Right lobe of liver (tissue), 6 donors: ENCODE measurements around the gene FADS2. TPM values are rescaled to one million over a fixed set of nuclear protein-coding genes. Genes with fewer than 3 reads are reported as not detected.

Experiments
- ATAC-seq, 4 donors: fragments of 200-7000 bp; cut with Tn5 transposase; one replicate each; pipeline ENCODE4 v1.9.1; 2020; ENCODE audit warnings: mild to moderate bottlenecking in 4 of 4, moderate library complexity in 4 of 4
- DNase-seq, 3 donors: peaks; one replicate each; pipeline ENCODE4 v3.0.0-alpha.2; 2020
- H3K27ac ChIP-seq, 3 donors: fragments of 200-600 bp; one replicate each; pipeline ENCODE4 v1.8.0; 2022
- H3K27me3 ChIP-seq, 2 donors: fragments of 200-600 bp; one replicate each; pipeline ENCODE4 v1.8.0; 2022
- H3K36me3 ChIP-seq, 4 donors: fragments of 200-600 bp; sonication (generic) in 1 of 4; one replicate each; pipeline versions ENCODE4 v1.5.1 to v1.8.0; 2017 to 2022; ENCODE audit warnings: control low read depth in 1 of 4
- H3K4me1 ChIP-seq, 4 donors: fragments of 200-600 bp; sonication (generic) in 1 of 4; one replicate each; pipeline versions ENCODE4 v1.5.1 to v1.8.0; 2017 to 2022; ENCODE audit warnings: control low read depth in 1 of 4
- H3K4me3 ChIP-seq, 3 donors: fragments of 200-600 bp; one replicate each; pipeline ENCODE4 v1.8.0; 2022
- H3K9me3 ChIP-seq, 4 donors: fragments of 200-600 bp; sonication (generic) in 1 of 4; one replicate each; pipeline versions ENCODE4 v1.5.1 to v1.8.0; 2017 to 2022; ENCODE audit warnings: control low read depth in 1 of 4
- POLR2A ChIP-seq: fragments of 450-650 bp; IDR thresholded peaks from one replicate; pipeline ENCODE4 v1.6.1; 2017; ENCODE audit warnings: antibody characterized with exemption, mild to moderate bottlenecking
- WGBS: methylation state at CpG from one replicate; pipeline ENCODE4 v1.1.6; 2018; ENCODE audit warnings: low coverage, low lambda C conversion rate; ENCODE audit not compliant: insufficient coverage; ENCODE audit errors: missing lambda C conversion rate; 5-methylcytosine and 5-hydroxymethylcytosine counted together
- intact Hi-C, 2 donors: fragments of 100-400 bp; cut with DNase I; formaldehyde crosslinking; loops; one replicate each; pipeline versions ENCODE4 v1.11.2 to v1.14.1; 2022
- total RNA-seq, 6 experiments: library from RNA; depleted of rRNA in 2 of 6; stranded (reverse); fragments of >200 nt in 2 of 6; fragmentation: NEBNext Ultra II Directional in 3 of 6; extraction: Animal tissue kit (Norgen Biotek cat#: 25700) in 3 of 6; gene quantifications; one replicate each; pipeline versions ENCODE4 v1.1.0 to v1.2.4, GENCODE V29; 2016 to 2023
- TF ChIP-seq, protein P1 (sequence below), 4 donors: fragments of 200-600 bp in 3 of 4; fragments of 450-650 bp in 1 of 4; IDR thresholded peaks; one replicate each; pipeline versions ENCODE4 v1.5.1 to v1.8.0; 2016 to 2022; ENCODE audit warnings: antibody characterized with exemption in 4 of 4, mild to moderate bottlenecking in 2 of 4
- donor health status: DM: no; HTN: yes; CAD: no.
- donor health status: DM: no; HTN: no; CAD: no.
- donor health status: DM: no; HTN: no; CAD: no.
- donor health status: DM: no; HTN: yes; CAD: no.
- donor health status: DM: no; HTN: yes; CAD: no.

The FADS2 gene
- total RNA-seq, 6 experiments from 2014 or later: 4.2 to 166 (median 110) TPM

DNA sequence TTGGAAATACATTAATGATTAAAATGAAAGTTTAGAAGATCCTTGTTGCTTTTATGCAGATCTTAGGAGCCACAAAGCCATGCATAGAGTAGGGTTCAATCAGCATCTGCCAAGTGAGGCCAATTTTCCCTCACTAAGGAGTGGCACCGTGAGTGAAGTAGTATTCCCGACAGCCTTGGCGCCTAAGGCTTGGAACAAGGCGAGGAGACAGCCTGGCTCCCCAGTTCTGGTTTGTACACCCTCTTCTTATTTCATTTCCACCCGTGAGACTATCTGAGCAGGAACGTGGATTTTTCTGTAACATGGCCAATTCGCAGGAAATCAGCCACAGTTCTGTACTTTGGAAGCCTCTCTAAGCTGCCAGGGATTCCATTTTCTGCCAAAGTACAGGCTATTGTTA, 22.6 kb downstream of the FADS2 start:
- no peak overlapping the region for H3K4me3 ChIP-seq
- no peaks in the 10 kb centered on the region for H3K27me3 ChIP-seq
- TF ChIP-seq POLR2A: no peak
- TF ChIP-seq, protein P1, sequence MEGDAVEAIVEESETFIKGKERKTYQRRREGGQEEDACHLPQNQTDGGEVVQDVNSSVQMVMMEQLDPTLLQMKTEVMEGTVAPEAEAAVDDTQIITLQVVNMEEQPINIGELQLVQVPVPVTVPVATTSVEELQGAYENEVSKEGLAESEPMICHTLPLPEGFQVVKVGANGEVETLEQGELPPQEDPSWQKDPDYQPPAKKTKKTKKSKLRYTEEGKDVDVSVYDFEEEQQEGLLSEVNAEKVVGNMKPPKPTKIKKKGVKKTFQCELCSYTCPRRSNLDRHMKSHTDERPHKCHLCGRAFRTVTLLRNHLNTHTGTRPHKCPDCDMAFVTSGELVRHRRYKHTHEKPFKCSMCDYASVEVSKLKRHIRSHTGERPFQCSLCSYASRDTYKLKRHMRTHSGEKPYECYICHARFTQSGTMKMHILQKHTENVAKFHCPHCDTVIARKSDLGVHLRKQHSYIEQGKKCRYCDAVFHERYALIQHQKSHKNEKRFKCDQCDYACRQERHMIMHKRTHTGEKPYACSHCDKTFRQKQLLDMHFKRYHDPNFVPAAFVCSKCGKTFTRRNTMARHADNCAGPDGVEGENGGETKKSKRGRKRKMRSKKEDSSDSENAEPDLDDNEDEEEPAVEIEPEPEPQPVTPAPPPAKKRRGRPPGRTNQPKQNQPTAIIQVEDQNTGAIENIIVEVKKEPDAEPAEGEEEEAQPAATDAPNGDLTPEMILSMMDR (IDR thresholded peaks at IDR 0.05): no peak
- H3K27ac ChIP-seq: no peak overlapping the region
- intact Hi-C loops: no loop called here
- DNase-seq (no peak), ATAC-seq (no peak)
- 58% methylated on average over 7 of the region's 7 CpGs for WGBS
- no peaks in the 10 kb centered on the region for H3K9me3 ChIP-seq
- H3K4me1 ChIP-seq: peaks cover 0 to 9% (median 0%) of the 10 kb centered on the region in 4 donors
- H3K36me3 ChIP-seq: peaks cover 0 to 22% (median 7%) of the 10 kb centered on the region in 4 donors

DNA sequence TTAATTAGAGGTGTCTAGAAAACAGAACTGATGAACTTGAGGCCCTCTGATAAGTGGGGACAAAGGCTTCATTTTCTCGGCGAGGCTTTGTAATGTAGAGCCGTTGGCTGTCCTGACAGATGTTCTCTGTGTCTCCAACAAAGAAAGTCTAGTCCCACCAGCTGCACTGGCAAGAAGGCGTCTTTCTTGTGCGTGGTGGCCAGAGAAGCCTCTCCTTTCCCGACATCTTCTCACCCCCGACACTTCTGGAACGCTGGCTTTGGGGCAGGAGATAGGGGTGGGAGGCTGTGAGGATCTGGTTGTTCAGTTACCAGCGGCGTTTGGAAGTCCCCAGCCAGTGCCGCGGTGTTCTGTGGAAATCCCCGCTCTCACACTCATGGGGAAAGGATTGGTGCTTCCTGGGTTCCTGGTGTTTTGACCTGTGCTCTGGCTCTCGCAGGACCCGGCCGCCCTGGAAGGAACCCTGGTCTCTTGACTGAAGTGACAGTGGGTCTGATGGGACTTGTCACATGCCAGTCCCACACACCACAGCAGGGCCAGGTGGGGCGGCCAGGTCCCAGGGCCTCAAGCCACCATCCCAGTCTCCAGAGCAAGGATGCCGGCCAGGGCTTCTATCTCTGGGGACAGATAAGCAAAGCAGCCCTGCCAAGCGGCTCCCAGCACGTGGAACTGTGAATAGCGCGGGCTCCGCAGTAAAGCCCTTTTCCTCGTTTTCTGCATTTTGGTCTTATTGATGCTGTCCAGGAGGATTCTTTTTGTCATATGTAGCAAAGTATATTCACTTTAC, 23.2 kb downstream of the FADS2 start:
- TF ChIP-seq, protein P1 (IDR thresholded peaks at IDR 0.05): no peak
- no peak for TF ChIP-seq POLR2A
- WGBS: 91% methylated on average over 4 of the region's 24 CpGs
- Histone ChIP-seq H3K36me3 (peaks cover 0 to 22% (median 7%) of the 10 kb centered on the region in 4 donors), H3K4me1 (peaks cover 0 to 4% (median 0%) of the 10 kb centered on the region in 4 donors), H3K4me3 (no peak overlapping the region), H3K27me3 (no peaks in the 10 kb centered on the region), H3K9me3 (no peaks in the 10 kb centered on the region), H3K27ac (no peak overlapping the region)
- intact Hi-C loops: no loop called here
- DNase-seq: no peak
- no peak for ATAC-seq

DNA sequence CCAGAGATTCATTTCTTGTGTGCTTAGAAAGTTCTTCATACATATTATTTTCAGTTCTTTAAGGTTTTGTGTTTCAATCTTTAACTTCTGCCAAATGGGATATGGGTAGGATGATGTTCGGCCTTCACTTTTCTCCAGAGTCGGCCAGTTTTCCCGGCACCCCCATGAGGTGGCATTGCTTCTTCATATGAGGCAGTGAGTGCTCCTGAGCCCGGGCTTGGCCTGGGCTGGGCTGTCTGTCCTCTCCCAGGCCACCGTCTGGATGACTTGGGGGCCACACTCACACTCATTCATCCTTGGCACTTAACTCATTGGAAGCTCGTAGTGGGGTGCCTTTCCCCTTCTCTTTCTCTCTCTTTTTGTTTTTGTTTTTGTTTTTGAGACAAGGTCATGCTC, 23.8 kb downstream of the FADS2 start:
- ATAC-seq: no peak
- TF ChIP-seq POLR2A: no peak
- TF ChIP-seq, protein P1 (IDR thresholded peaks at IDR 0.05): no peak
- Histone ChIP-seq H3K4me1 (no peaks in the 10 kb centered on the region), H3K36me3 (peaks cover 0 to 22% (median 7%) of the 10 kb centered on the region in 4 donors), H3K4me3 (no peak overlapping the region), H3K9me3 (no peaks in the 10 kb centered on the region), H3K27ac (no peak overlapping the region), H3K27me3 (no peaks in the 10 kb centered on the region)
- WGBS: 90% methylated on average over 6 of the region's 6 CpGs
- DNase-seq: no peak
- intact Hi-C loops: no loop called here

DNA sequence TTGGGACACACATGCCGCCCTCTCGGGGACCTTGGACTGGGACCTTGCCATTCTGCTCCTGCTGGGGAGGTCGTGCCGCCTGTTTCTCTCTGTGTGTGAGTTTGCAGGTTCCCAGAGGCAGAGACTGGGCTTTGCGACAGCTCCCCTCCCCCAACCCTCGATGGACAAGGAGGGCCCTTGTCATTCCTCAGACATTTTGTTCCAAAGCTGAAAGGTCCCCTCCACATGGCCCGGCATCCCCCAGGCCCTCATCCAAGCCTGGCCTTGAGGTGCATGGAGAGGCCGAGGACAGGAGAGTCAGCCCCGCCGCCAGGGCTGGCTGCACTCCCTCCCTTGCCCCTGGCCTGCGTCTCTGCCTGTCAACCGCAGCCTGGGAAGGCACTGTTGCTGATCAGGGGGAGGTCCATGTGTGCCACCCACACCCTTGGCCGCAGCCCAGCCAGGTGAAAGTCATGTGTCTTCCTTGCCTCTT, 25.6 kb downstream of the FADS2 start:
- TF ChIP-seq, protein P1 (IDR thresholded peaks at IDR 0.05): no peak
- no peak for TF ChIP-seq POLR2A
- H3K4me3 ChIP-seq: no peak overlapping the region
- ATAC-seq: no peak

More for the DNA sequence above, 25.6 kb downstream of the FADS2 start:
- no peak overlapping the region for H3K27ac ChIP-seq
- no peaks in the 10 kb centered on the region for H3K4me1 ChIP-seq
- no peak for DNase-seq
- intact Hi-C loops: no loop called here
- peaks cover 0 to 21% (median 3%) of the 10 kb centered on the region in 4 donors for H3K36me3 ChIP-seq
- H3K9me3 ChIP-seq: no peaks in the 10 kb centered on the region
- 60% methylated on average over 1 of the region's 13 CpGs for WGBS
- no peaks in the 10 kb centered on the region for H3K27me3 ChIP-seq
